ENCODE measurements around the gene HPSE2.

The HPSE2 gene

GRCh38 chr10:98621630-98622029 is 614.0 kb downstream of the HPSE2 start:
- H3K27me3 Mint-ChIP-seq, result no peaks in the 10 kb centered on the region
- H3K4me1 Mint-ChIP-seq, result peaks cover 2% of the 10 kb centered on the region
- H3K4me3 Mint-ChIP-seq, result no peak overlapping the region
- H3K36me3 Mint-ChIP-seq, result no peaks in the 10 kb centered on the region
- H3K27ac Mint-ChIP-seq, result no peak overlapping the region
- CTCF ChIA-PET, result no interaction called here
- DNase-seq, result no peak
- no peaks in the 10 kb centered on the region for H3K9me3 Mint-ChIP-seq

- H3K27me3 Mint-ChIP-seq, result no peaks in the 10 kb centered on the region
- no peaks in the 10 kb centered on the region for H3K9me3 Mint-ChIP-seq
- H3K4me3 Mint-ChIP-seq, result no peak overlapping the region
- CTCF ChIA-PET, result no interaction called here
- no peak for DNase-seq
- no peak overlapping the region for H3K27ac Mint-ChIP-seq
- peaks cover 2% of the 10 kb centered on the region for H3K4me1 Mint-ChIP-seq
- no peaks in the 10 kb centered on the region for H3K36me3 Mint-ChIP-seq
Measured at GRCh38 chr10:98620503-98620902, 615.1 kb downstream of the HPSE2 start.

- no peak overlapping the region for H3K27ac Mint-ChIP-seq
Measured at GRCh38 chr10:98619446-98619845, 616.2 kb downstream of the HPSE2 start.

GRCh38 chr10:98617906-98618520 is 617.6 kb downstream of the HPSE2 start:
- no peaks in the 10 kb centered on the region for H3K9me3 Mint-ChIP-seq
- CTCF ChIA-PET, result no interaction called here
- H3K27ac Mint-ChIP-seq, result no peak overlapping the region
- no peak overlapping the region for H3K4me3 Mint-ChIP-seq
- peaks cover 2% of the 10 kb centered on the region for H3K4me1 Mint-ChIP-seq
- H3K27me3 Mint-ChIP-seq, result no peaks in the 10 kb centered on the region
- no peak for DNase-seq
- no peaks in the 10 kb centered on the region for H3K36me3 Mint-ChIP-seq

More at GRCh38 chr10:98619446-98619845, 616.2 kb downstream of the HPSE2 start:
- DNase-seq, result no peak
- CTCF ChIA-PET, result no interaction called here
- Mint-ChIP-seq H3K4me1 (peaks cover 2% of the 10 kb centered on the region), H3K36me3 (no peaks in the 10 kb centered on the region), H3K27me3 (no peaks in the 10 kb centered on the region), H3K4me3 (no peak overlapping the region), H3K9me3 (no peaks in the 10 kb centered on the region)

- Mint-ChIP-seq H3K27ac (no peak overlapping the region), H3K4me3 (no peak overlapping the region), H3K27me3 (peaks cover 5% of the 10 kb centered on the region), H3K36me3 (no peaks in the 10 kb centered on the region), H3K9me3 (no peaks in the 10 kb centered on the region), H3K4me1 (no peaks in the 10 kb centered on the region)
- CTCF ChIA-PET, result no interaction called here
- DNase-seq, result no peak
Measured at GRCh38 chr10:98613446-98613845, 622.2 kb downstream of the HPSE2 start.

GRCh38 chr10:98611436-98611835 is 624.2 kb downstream of the HPSE2 start:
- Mint-ChIP-seq H3K36me3 (no peaks in the 10 kb centered on the region), H3K9me3 (no peaks in the 10 kb centered on the region), H3K27me3 (peaks cover 9% of the 10 kb centered on the region), H3K4me1 (no peaks in the 10 kb centered on the region), H3K27ac (no peak overlapping the region), H3K4me3 (no peak overlapping the region)
- DNase-seq, result no peak
- CTCF ChIA-PET, result no interaction called here

- DNase-seq, result no peak
- Mint-ChIP-seq H3K4me1 (no peaks in the 10 kb centered on the region), H3K4me3 (no peak overlapping the region), H3K27ac (no peak overlapping the region), H3K9me3 (no peaks in the 10 kb centered on the region), H3K27me3 (peaks cover 9% of the 10 kb centered on the region), H3K36me3 (no peaks in the 10 kb centered on the region)
- CTCF ChIA-PET, result no interaction called here
Measured at GRCh38 chr10:98610836-98611235, 624.8 kb downstream of the HPSE2 start.

GRCh38 chr10:98610301-98610700 is 625.4 kb downstream of the HPSE2 start:
- no peak for DNase-seq
- CTCF ChIA-PET, result no interaction called here
- peaks cover 9% of the 10 kb centered on the region for H3K27me3 Mint-ChIP-seq
- H3K27ac Mint-ChIP-seq, result no peak overlapping the region
- no peaks in the 10 kb centered on the region for H3K4me1 Mint-ChIP-seq
- no peaks in the 10 kb centered on the region for H3K9me3 Mint-ChIP-seq
- H3K4me3 Mint-ChIP-seq, result no peak overlapping the region
- no peaks in the 10 kb centered on the region for H3K36me3 Mint-ChIP-seq

GRCh38 chr10:98609265-98609664 is 626.4 kb downstream of the HPSE2 start:
- no peaks in the 10 kb centered on the region for H3K36me3 Mint-ChIP-seq
- no peak for DNase-seq

GRCh38 chr10:98608411-98608810 is 627.2 kb downstream of the HPSE2 start:
- no peaks in the 10 kb centered on the region for H3K9me3 Mint-ChIP-seq
- no peak for DNase-seq
- CTCF ChIA-PET, result no interaction called here
- H3K36me3 Mint-ChIP-seq, result no peaks in the 10 kb centered on the region
- H3K4me1 Mint-ChIP-seq, result no peaks in the 10 kb centered on the region
- peaks cover 9% of the 10 kb centered on the region for H3K27me3 Mint-ChIP-seq
- H3K27ac Mint-ChIP-seq, result no peak overlapping the region
- H3K4me3 Mint-ChIP-seq, result no peak overlapping the region

More at GRCh38 chr10:98609265-98609664, 626.4 kb downstream of the HPSE2 start:
- Mint-ChIP-seq H3K27me3 (peaks cover 9% of the 10 kb centered on the region), H3K9me3 (no peaks in the 10 kb centered on the region), H3K27ac (no peak overlapping the region), H3K4me3 (no peak overlapping the region), H3K4me1 (no peaks in the 10 kb centered on the region)
- CTCF ChIA-PET, result no interaction called here

GRCh38 chr10:98602224-98602623 is 633.4 kb downstream of the HPSE2 start:
- H3K27me3 Mint-ChIP-seq, result no peaks in the 10 kb centered on the region
- H3K4me3 Mint-ChIP-seq, result no peak overlapping the region
- CTCF ChIA-PET, result no interaction called here
- peaks cover 14% of the 10 kb centered on the region for H3K9me3 Mint-ChIP-seq
- H3K4me1 Mint-ChIP-seq, result no peaks in the 10 kb centered on the region
- H3K27ac Mint-ChIP-seq, result no peak overlapping the region
- no peak for DNase-seq
- H3K36me3 Mint-ChIP-seq, result no peaks in the 10 kb centered on the region

GRCh38 chr10:98599032-98599610 is 636.5 kb downstream of the HPSE2 start:
- CTCF ChIA-PET, result no interaction called here
- Mint-ChIP-seq H3K4me3 (no peak overlapping the region), H3K4me1 (no peaks in the 10 kb centered on the region), H3K27ac (no peak overlapping the region), H3K27me3 (no peaks in the 10 kb centered on the region), H3K36me3 (no peaks in the 10 kb centered on the region), H3K9me3 (peaks cover 15% of the 10 kb centered on the region)
- DNase-seq, result no peak

- Mint-ChIP-seq H3K36me3 (no peaks in the 10 kb centered on the region), H3K27me3 (no peaks in the 10 kb centered on the region), H3K9me3 (peaks cover 15% of the 10 kb centered on the region), H3K4me3 (no peak overlapping the region), H3K27ac (no peak overlapping the region), H3K4me1 (no peaks in the 10 kb centered on the region)
- CTCF ChIA-PET, result no interaction called here
- DNase-seq, result no peak
Measured at GRCh38 chr10:98596404-98596803, 639.2 kb downstream of the HPSE2 start.

- Mint-ChIP-seq H3K4me1 (no peaks in the 10 kb centered on the region), H3K27ac (no peak overlapping the region), H3K4me3 (no peak overlapping the region), H3K9me3 (no peaks in the 10 kb centered on the region), H3K27me3 (peaks cover 4% of the 10 kb centered on the region), H3K36me3 (no peaks in the 10 kb centered on the region)
- CTCF ChIA-PET, result no interaction called here
- no peak for DNase-seq
Measured at GRCh38 chr10:98589691-98590090, 646.0 kb downstream of the HPSE2 start.

GRCh38 chr10:98589007-98589406 is 646.6 kb downstream of the HPSE2 start:
- no peaks in the 10 kb centered on the region for H3K4me1 Mint-ChIP-seq
- no peak overlapping the region for H3K4me3 Mint-ChIP-seq
- H3K9me3 Mint-ChIP-seq, result no peaks in the 10 kb centered on the region
- H3K36me3 Mint-ChIP-seq, result no peaks in the 10 kb centered on the region
- no peak overlapping the region for H3K27ac Mint-ChIP-seq
- H3K27me3 Mint-ChIP-seq, result peaks cover 4% of the 10 kb centered on the region
- no peak for DNase-seq
- CTCF ChIA-PET, result no interaction called here

Measured in activated naive CD4-positive, alpha-beta T cell treated with anti-CD3 and anti-CD28 coated beads, Interleukin-2, amount 10 ng/mL, durations not matched to agents 7 days and 5 days (primary cell).